Measurements from ENCODE around the gene POLDIP2. TPM values are rescaled to one million over a fixed set of nuclear protein-coding genes. Genes with fewer than 3 reads are reported as not detected.

Gene POLDIP2
- total RNA-seq, 1 donor: 82.9 TPM

- Histone ChIP-seq H3K27me3 (ENCODE audit: insufficient read depth, low read length) (no peaks in the 10 kb centered on the region), H2AFZ (ENCODE audit: low read length) (no peak overlapping the region), H3K9me3 (ENCODE audit: low read depth, low read length) (no peaks in the 10 kb centered on the region), H3K27ac (ENCODE audit: low read depth, low read length) (no peak overlapping the region), H3K36me3 (ENCODE audit: insufficient read depth, low read length) (no peaks in the 10 kb centered on the region), H3K4me3 (ENCODE audit: insufficient read depth, low read length) (no peak overlapping the region), H3K4me2 (ENCODE audit: insufficient read depth, low read length) (no peak overlapping the region), H3K4me1 (ENCODE audit: insufficient read depth, low read length) (no peaks in the 10 kb centered on the region), H4K20me1 (ENCODE audit: insufficient read depth, low read length) (peaks cover 3% of the 10 kb centered on the region), H3K79me2 (ENCODE audit: insufficient read depth, low read length) (no peaks in the 10 kb centered on the region)
- no peak for DNase-seq (ENCODE audit: insufficient read length, low spot score, missing footprints)
- TF ChIP-seq, protein P1, sequence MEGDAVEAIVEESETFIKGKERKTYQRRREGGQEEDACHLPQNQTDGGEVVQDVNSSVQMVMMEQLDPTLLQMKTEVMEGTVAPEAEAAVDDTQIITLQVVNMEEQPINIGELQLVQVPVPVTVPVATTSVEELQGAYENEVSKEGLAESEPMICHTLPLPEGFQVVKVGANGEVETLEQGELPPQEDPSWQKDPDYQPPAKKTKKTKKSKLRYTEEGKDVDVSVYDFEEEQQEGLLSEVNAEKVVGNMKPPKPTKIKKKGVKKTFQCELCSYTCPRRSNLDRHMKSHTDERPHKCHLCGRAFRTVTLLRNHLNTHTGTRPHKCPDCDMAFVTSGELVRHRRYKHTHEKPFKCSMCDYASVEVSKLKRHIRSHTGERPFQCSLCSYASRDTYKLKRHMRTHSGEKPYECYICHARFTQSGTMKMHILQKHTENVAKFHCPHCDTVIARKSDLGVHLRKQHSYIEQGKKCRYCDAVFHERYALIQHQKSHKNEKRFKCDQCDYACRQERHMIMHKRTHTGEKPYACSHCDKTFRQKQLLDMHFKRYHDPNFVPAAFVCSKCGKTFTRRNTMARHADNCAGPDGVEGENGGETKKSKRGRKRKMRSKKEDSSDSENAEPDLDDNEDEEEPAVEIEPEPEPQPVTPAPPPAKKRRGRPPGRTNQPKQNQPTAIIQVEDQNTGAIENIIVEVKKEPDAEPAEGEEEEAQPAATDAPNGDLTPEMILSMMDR (IDR thresholded peaks at IDR 0.05; ENCODE audit: extremely low read depth, low read depth, low read length): no peak
These were observed 28.1 kb upstream of the POLDIP2 start for GRCh38 chr17:28385406-28385805.

DNA sequence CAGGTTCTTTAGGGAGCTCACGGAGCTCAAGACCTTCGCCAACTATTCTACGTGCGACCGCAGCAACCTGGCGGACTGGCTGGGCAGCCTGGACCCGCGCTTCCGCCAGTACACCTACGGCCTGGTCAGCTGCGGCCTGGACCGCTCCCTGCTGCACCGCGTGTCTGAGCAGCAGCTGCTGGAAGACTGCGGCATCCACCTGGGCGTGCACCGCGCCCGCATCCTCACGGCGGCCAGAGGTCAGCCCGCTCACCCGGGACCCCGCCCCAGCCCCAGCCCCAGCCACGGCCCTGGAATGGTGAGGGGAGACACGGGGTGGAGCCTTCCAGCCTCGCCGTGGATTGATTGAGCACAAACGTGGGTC is 27.7 kb upstream of the POLDIP2 start:
- H4K20me1 ChIP-seq (ENCODE audit: insufficient read depth, low read length): peaks cover 3% of the 10 kb centered on the region
- no peaks in the 10 kb centered on the region for H3K27me3 ChIP-seq (ENCODE audit: insufficient read depth, low read length)
- no peak overlapping the region for H3K4me2 ChIP-seq (ENCODE audit: insufficient read depth, low read length)
- H3K4me1 ChIP-seq (ENCODE audit: insufficient read depth, low read length): no peaks in the 10 kb centered on the region
- H3K36me3 ChIP-seq (ENCODE audit: insufficient read depth, low read length): no peaks in the 10 kb centered on the region
- no peaks in the 10 kb centered on the region for H3K9me3 ChIP-seq (ENCODE audit: low read depth, low read length)
- H2AFZ ChIP-seq (ENCODE audit: low read length): no peak overlapping the region
- DNase-seq (ENCODE audit: insufficient read length, low spot score, missing footprints): no peak
- TF ChIP-seq, protein P1 (IDR thresholded peaks at IDR 0.05; ENCODE audit: extremely low read depth, low read depth, low read length): no peak
- no peak overlapping the region for H3K27ac ChIP-seq (ENCODE audit: low read depth, low read length)
- H3K79me2 ChIP-seq (ENCODE audit: insufficient read depth, low read length): no peaks in the 10 kb centered on the region
- no peak overlapping the region for H3K4me3 ChIP-seq (ENCODE audit: insufficient read depth, low read length)

- peak overlapping the region; percentile 36 for H3K4me2 ChIP-seq (ENCODE audit: insufficient read depth, low read length)
- H3K27me3 ChIP-seq (ENCODE audit: insufficient read depth, low read length): no peaks in the 10 kb centered on the region
- no peaks in the 10 kb centered on the region for H3K4me1 ChIP-seq (ENCODE audit: insufficient read depth, low read length)
- H3K4me3 ChIP-seq (ENCODE audit: insufficient read depth, low read length): peak overlapping the region; percentile 28
- no peak overlapping the region for H3K27ac ChIP-seq (ENCODE audit: low read depth, low read length)
- DNase-seq (ENCODE audit: insufficient read length, low spot score, missing footprints): no peak
- H3K36me3 ChIP-seq (ENCODE audit: insufficient read depth, low read length): no peaks in the 10 kb centered on the region
- TF ChIP-seq, protein P1 (IDR thresholded peaks at IDR 0.05; ENCODE audit: extremely low read depth, low read depth, low read length): no peak
- no peaks in the 10 kb centered on the region for H3K79me2 ChIP-seq (ENCODE audit: insufficient read depth, low read length)
- H4K20me1 ChIP-seq (ENCODE audit: insufficient read depth, low read length): no peaks in the 10 kb centered on the region
- no peak overlapping the region for H2AFZ ChIP-seq (ENCODE audit: low read length)
- no peaks in the 10 kb centered on the region for H3K9me3 ChIP-seq (ENCODE audit: low read depth, low read length)
These were observed 27.1 kb upstream of the POLDIP2 start for GRCh38 chr17:28384281-28385036.

DNA sequence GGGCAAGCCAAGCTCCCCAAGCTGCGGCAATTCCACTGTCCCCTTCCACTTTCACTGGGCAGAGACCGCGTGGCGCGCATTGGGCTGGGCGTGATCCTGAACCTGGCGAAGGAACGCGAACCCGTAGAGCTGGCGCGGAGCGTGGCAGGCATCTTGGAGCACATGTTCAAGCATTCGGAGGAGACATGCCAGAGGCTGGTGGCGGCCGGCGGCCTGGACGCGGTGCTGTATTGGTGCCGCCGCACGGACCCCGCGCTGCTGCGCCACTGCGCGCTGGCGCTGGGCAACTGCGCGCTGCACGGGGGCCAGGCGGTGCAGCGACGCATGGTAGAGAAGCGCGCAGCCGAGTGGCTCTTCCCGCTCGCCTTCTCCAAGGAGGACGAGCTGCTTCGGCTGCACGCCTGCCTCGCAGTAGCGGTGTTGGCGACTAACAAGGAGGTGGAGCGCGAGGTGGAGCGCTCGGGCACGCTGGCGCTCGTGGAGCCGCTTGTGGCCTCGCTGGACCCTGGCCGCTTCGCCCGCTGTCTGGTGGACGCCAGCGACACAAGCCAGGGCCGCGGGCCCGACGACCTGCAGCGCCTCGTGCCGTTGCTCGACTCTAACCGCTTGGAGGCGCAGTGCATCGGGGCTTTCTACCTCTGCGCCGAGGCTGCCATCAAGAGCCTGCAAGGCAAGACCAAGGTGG is 24.0 kb upstream of the POLDIP2 start:
- H3K4me2 ChIP-seq (ENCODE audit: insufficient read depth, low read length): no peak overlapping the region
- DNase-seq (ENCODE audit: insufficient read length, low spot score, missing footprints): no peak
- H3K9me3 ChIP-seq (ENCODE audit: low read depth, low read length): no peaks in the 10 kb centered on the region
- no peak overlapping the region for H3K27ac ChIP-seq (ENCODE audit: low read depth, low read length)
- no peaks in the 10 kb centered on the region for H3K36me3 ChIP-seq (ENCODE audit: insufficient read depth, low read length)
- no peak overlapping the region for H2AFZ ChIP-seq (ENCODE audit: low read length)
- H3K79me2 ChIP-seq (ENCODE audit: insufficient read depth, low read length): no peaks in the 10 kb centered on the region
- no peak overlapping the region for H3K4me3 ChIP-seq (ENCODE audit: insufficient read depth, low read length)
- H3K4me1 ChIP-seq (ENCODE audit: insufficient read depth, low read length): no peaks in the 10 kb centered on the region
- H4K20me1 ChIP-seq (ENCODE audit: insufficient read depth, low read length): no peaks in the 10 kb centered on the region
- no peaks in the 10 kb centered on the region for H3K27me3 ChIP-seq (ENCODE audit: insufficient read depth, low read length)
- TF ChIP-seq, protein P1 (IDR thresholded peaks at IDR 0.05; ENCODE audit: extremely low read depth, low read depth, low read length): no peak
